ENCODE results near the gene CASR.

CASR gene

DNA sequence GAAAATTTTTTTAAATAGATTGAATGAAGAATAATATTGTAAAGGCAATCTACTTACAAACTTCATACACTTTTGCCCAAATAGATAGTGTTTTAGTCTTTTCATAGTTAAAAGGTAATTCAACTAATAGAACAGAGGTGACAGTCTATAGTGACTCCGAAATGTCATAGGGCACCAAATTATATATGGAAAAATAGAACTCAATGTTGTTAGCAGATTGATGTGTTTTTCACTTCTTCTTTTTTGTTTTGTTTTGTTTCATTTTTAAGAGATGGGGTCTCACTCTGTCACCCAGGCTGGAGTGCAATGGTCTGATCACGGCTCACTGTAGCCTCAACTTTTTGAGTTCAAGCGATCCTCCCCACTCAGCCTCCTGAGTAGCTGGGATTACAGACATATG lies 142.3 kb downstream of the CASR start:
- no peak overlapping the region for H3K4me3 ChIP-seq (ENCODE audit: low read length)
- no peak for DNase-seq (ENCODE audit: low read depth)
- TF ChIP-seq, protein P1, sequence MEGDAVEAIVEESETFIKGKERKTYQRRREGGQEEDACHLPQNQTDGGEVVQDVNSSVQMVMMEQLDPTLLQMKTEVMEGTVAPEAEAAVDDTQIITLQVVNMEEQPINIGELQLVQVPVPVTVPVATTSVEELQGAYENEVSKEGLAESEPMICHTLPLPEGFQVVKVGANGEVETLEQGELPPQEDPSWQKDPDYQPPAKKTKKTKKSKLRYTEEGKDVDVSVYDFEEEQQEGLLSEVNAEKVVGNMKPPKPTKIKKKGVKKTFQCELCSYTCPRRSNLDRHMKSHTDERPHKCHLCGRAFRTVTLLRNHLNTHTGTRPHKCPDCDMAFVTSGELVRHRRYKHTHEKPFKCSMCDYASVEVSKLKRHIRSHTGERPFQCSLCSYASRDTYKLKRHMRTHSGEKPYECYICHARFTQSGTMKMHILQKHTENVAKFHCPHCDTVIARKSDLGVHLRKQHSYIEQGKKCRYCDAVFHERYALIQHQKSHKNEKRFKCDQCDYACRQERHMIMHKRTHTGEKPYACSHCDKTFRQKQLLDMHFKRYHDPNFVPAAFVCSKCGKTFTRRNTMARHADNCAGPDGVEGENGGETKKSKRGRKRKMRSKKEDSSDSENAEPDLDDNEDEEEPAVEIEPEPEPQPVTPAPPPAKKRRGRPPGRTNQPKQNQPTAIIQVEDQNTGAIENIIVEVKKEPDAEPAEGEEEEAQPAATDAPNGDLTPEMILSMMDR (conservative IDR thresholded peaks at IDR 0.05; ENCODE audit: low read depth, low read length) = no peak

- DNase-seq (ENCODE audit: low read depth) = no peak
- TF ChIP-seq, protein P1 (conservative IDR thresholded peaks at IDR 0.05; ENCODE audit: low read depth, low read length) = no peak
- no peak overlapping the region for H3K4me3 ChIP-seq (ENCODE audit: low read length)
Measured at GRCh38 chr3:122331886-122332285, 148.4 kb downstream of the CASR start.

DNA sequence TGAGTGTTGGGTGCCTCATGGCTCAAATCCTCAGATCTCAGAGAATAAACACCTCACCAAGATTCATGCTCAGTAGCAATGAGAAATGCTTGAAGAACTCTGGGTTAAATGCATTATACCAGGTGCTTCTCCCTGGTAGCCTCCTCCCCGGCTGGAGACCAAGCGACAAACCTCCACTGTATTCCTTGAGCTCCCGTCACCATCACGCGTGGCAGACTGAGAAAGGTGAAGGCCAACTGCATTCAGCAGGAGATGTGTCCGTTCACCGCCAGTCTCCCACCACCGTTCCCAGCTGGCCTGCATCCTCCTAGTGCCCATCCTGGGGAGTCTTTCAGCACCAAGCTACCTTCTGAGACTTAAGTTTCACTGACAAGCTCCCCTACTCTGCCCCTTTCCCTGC lies 149.1 kb downstream of the CASR start:
- TF ChIP-seq, protein P1 (conservative IDR thresholded peaks at IDR 0.05; ENCODE audit: low read depth, low read length) = no peak
- no peak overlapping the region for H3K4me3 ChIP-seq (ENCODE audit: low read length)
- no peak for DNase-seq (ENCODE audit: low read depth)
